ENCODE data around the gene NTPCR.

Gene NTPCR

GRCh38 chr1:233019778-233020325, 69.4 kb downstream of the NTPCR start:
- DNase-seq: no peak

GRCh38 chr1:233020426-233020825, 70.0 kb downstream of the NTPCR start:
- no peak for DNase-seq

- DNase-seq: no peak
These were observed 71.8 kb downstream of the NTPCR start for GRCh38 chr1:233022246-233022645.

GRCh38 chr1:233024199-233024598, 73.8 kb downstream of the NTPCR start:
- DNase-seq: no peak

- DNase-seq: no peak
These were observed 74.7 kb downstream of the NTPCR start for GRCh38 chr1:233025157-233025556.

GRCh38 chr1:233025567-233025966, 75.2 kb downstream of the NTPCR start:
- no peak for DNase-seq

GRCh38 chr1:233027046-233027445, 76.6 kb downstream of the NTPCR start:
- DNase-seq: no peak

GRCh38 chr1:233031521-233031920, 81.1 kb downstream of the NTPCR start:
- no peak for DNase-seq

- DNase-seq: no peak
These were observed 82.5 kb downstream of the NTPCR start for GRCh38 chr1:233032916-233033315.

GRCh38 chr1:233033361-233033760, 83.0 kb downstream of the NTPCR start:
- no peak for DNase-seq

Data from KG1 (cell line).